BLaER1 (cell line): Measurements from ENCODE around the gene CBFA2T2.
"Not testable (repeated sequence)": the region's sequence is repeated elsewhere in the genome, so short reads cannot be mapped to it uniquely, and the experiment has no call there.

Source experiments
- H3K27ac ChIP-seq: shearing (Covaris generic); formaldehyde crosslinking; 2 replicates; pipeline ENCODE4 v1.8.1; 2022
- H3K27me3 ChIP-seq: shearing (Covaris generic); formaldehyde crosslinking; 2 replicates; pipeline ENCODE4 v1.8.1; 2022
- H3K36me3 ChIP-seq: shearing (Covaris generic); formaldehyde crosslinking; 2 replicates; pipeline ENCODE4 v1.8.1; 2022
- H3K4me1 ChIP-seq: shearing (Covaris generic); formaldehyde crosslinking; 2 replicates; pipeline ENCODE4 v1.8.1; 2022
- H3K4me2 ChIP-seq: shearing (Covaris generic); formaldehyde crosslinking; 2 replicates; pipeline ENCODE4 v1.8.1; 2022
- H3K4me3 ChIP-seq: shearing (Covaris generic); formaldehyde crosslinking; 2 replicates; pipeline ENCODE4 v1.8.1; 2022
- H3K9ac ChIP-seq: shearing (Covaris generic); formaldehyde crosslinking; 2 replicates; pipeline ENCODE4 v1.8.1; 2022
- H3K9me3 ChIP-seq: shearing (Covaris generic); formaldehyde crosslinking; 2 replicates; pipeline ENCODE4 v1.8.1; 2022
- H4K20me1 ChIP-seq: shearing (Covaris generic); formaldehyde crosslinking; 2 replicates; pipeline ENCODE4 v1.8.1; 2022
- Cebpa-rat ChIP-seq: shearing (Covaris generic); IDR thresholded peaks from 2 replicates; pipeline ENCODE4 v1.8.1; 2022

CBFA2T2 gene

DNA sequence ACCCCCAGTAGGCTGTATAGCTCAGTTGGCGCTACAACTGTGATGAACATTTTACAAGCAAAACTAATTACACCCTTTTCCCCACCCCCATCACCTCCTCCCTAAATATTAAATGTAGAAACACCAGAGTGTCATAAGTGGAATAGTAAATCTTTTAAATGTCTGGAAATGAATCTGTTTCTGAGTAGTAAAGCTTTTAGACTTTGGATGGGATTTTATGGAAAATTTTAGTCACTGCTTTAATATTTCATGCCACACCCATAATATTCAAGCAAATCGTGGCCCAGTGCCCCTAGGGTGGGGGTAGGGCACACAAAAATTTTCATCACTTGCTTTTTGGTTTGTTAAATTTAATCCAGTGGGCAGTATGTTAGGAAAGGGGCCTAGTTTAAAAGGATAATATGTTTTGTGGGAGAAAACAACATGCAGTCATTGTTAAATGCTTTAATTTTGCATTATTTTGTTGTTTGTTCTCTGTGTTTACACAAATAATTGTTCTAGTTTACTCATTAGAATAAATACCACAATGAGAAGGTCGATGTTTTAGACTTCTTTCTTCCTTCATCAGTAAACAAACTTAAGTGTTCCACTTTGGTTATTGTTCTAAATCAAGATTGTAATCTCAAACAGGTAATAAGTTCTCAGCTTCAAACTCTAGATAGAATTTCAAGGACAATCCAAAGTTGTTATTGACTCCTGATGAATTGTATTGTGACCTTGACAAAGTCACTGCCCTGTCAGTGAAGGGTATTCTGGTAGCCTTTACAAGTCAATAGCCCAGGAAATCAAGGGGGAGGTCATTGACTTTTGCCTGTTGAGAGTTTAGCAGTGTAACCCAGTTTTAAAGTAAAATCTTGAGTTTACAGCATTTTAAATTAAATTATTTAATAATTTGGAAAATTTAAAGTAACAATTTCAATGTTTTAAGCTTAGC lies 79.2 kb downstream of the CBFA2T2 start:
- Histone ChIP-seq H3K4me2 (peak overlapping the region; percentile 66), H3K4me1 (peaks cover 27% of the 10 kb centered on the region), H3K36me3 (no peaks in the 10 kb centered on the region), H3K27ac (peak overlapping the region; percentile 50), H3K9me3 (no peaks in the 10 kb centered on the region), H3K4me3 (no peak overlapping the region), H3K27me3 (no peaks in the 10 kb centered on the region), H3K9ac (no peak overlapping the region), H4K20me1 (peaks cover 40% of the 10 kb centered on the region)
- no peak for TF ChIP-seq Cebpa-rat

DNA sequence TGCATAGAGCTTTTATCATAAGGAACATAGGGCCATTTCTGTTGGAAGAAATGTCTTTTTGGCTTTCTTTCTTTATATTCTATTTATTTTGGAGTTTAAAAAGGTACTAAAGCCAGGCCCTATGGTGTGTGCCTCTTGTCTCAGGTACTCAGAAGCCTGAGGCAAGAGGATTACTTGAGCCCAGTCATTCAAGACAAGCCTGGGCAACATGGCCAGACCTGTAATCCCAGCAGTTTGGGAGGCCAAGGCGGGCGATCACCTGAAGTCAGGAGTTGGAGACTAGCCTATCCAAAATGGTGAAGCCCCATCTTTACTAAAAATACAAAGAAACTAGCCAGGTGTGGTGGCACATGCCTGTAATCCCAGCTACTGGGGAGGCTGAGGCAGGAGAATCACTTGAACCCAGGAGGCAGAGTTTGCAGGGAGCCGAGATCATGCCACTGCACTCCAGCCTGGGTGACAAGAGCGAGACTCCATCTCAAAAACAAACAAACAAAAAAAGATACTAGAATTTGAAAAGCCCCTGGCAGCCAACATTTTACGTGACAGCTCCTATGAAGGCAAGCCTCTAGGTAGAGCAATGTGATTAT lies 80.0 kb downstream of the CBFA2T2 start:
- no peak overlapping the region for H3K9ac ChIP-seq
- TF ChIP-seq Cebpa-rat: no peak
- H3K9me3 ChIP-seq: no peaks in the 10 kb centered on the region
- H3K27me3 ChIP-seq: no peaks in the 10 kb centered on the region
- H3K36me3 ChIP-seq: no peaks in the 10 kb centered on the region
- H3K4me3 ChIP-seq: no peak overlapping the region
- peaks cover 27% of the 10 kb centered on the region for H3K4me1 ChIP-seq
- H4K20me1 ChIP-seq: peaks cover 40% of the 10 kb centered on the region
- H3K4me2 ChIP-seq: no peak overlapping the region
- no peak overlapping the region for H3K27ac ChIP-seq

DNA sequence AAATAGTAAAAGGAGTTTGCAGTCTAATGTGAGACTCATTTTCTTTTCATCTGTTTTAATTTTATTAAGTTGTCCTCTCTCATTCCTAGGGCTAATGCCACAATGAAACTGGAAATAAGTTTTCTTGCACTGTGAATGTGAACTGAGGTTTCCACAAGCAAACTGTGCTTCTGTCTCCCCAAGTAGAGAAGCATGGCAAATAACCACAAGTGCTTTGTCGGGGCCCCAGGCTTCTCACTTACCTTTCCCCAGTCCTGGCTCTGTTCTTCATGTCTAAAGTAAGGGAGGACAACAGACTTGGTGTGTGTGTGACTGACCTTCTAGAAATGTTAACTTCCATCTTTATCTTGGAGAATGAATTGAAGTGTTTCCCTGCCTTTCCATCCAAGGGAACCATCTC lies 80.8 kb downstream of the CBFA2T2 start:
- H3K36me3 ChIP-seq: no peaks in the 10 kb centered on the region
- H4K20me1 ChIP-seq: peaks cover 46% of the 10 kb centered on the region
- H3K9ac ChIP-seq: no peak overlapping the region
- H3K9me3 ChIP-seq: no peaks in the 10 kb centered on the region
- H3K4me2 ChIP-seq: no peak overlapping the region
- H3K27ac ChIP-seq: no peak overlapping the region
- no peaks in the 10 kb centered on the region for H3K27me3 ChIP-seq
- peaks cover 27% of the 10 kb centered on the region for H3K4me1 ChIP-seq
- no peak for TF ChIP-seq Cebpa-rat
- no peak overlapping the region for H3K4me3 ChIP-seq

DNA sequence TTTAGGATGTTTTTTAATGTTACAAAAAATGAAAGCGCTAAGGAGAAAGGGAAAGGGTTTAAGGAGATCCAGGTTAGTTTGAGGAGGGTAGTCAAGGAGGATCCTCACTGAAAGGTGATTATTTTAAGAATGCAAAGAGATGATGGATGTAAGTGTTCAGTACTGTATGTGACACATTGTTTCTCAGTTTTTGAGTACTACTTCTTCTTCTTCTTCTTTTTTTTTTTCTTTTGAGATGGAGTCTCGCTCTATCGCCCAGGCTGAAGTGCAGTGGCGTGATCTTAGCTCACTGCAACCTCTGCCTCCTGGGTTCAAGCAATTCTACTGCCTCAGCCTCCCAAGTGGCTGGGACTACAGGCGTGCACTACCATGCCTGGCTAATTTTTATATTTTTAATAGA lies 83.4 kb downstream of the CBFA2T2 start:
- not testable (repeated sequence) for H3K27ac ChIP-seq, H3K9me3 ChIP-seq, H3K9ac ChIP-seq

DNA sequence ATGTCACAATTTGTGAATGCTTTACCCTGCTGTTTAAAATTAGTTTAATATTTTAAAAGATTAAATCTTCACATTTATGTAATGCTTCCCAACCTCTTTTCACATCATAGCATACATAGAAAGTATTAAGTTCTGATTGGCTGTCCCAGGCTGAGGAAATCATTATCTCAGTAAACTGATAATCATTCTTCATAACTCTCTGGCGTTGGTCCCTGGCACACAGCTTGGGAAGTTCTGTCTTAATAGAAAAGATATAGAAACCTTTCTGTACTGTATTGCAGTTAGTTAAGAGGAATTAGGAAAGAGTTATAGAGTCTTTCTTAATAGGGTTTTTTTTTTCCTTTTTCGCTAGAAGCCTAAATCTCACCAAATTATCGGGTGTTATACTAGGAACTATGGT lies 85.4 kb downstream of the CBFA2T2 start:
- no peaks in the 10 kb centered on the region for H3K36me3 ChIP-seq
- peaks cover 26% of the 10 kb centered on the region for H3K4me1 ChIP-seq
- no peaks in the 10 kb centered on the region for H3K27me3 ChIP-seq
- H3K9me3 ChIP-seq: no peaks in the 10 kb centered on the region
- no peak overlapping the region for H3K9ac ChIP-seq
- no peak for TF ChIP-seq Cebpa-rat
- peaks cover 42% of the 10 kb centered on the region for H4K20me1 ChIP-seq
- no peak overlapping the region for H3K27ac ChIP-seq
- no peak overlapping the region for H3K4me3 ChIP-seq
- H3K4me2 ChIP-seq: no peak overlapping the region

More for the DNA sequence above, 83.4 kb downstream of the CBFA2T2 start:
- peaks cover 49% of the 10 kb centered on the region for H4K20me1 ChIP-seq
- not testable (repeated sequence) for H3K36me3 ChIP-seq, H3K27me3 ChIP-seq, H3K4me3 ChIP-seq
- H3K4me2 ChIP-seq: peak overlapping the region; percentile 9; the same call in 1 of the 2 replicates
- H3K4me1 ChIP-seq: peaks cover 36% of the 10 kb centered on the region

DNA sequence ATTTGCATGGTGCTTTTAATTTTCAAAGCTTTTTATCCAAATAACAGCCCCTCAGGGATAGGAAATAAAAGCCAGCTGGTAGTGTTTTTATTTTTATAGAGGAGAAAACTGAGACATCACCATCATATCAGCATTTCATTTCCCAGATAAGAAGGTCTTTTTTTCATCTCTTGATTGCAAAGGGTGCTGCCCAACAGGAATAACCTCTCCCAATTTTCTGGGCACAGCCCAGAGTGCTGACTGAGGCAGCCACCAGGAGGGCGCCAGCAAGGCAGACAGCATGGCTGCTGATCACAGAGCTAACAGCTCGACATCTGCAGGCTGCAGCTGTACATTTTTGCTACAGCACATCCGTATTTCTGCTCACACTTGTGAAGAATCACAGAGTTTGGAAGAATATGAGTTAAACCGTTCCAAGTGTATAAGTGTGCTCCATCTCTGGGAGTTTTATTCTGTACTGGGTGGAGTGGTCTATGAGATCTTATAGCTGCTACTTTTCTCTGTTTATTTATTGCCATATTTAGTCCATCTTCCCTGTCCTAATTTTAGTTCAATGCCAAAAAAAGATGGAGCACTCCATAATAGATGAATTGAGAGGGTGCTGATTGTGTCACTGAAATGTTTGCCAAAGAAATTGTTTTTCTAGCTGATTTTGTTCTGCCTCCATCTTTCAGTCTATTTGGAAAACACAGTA lies 86.7 kb downstream of the CBFA2T2 start:
- H3K4me3 ChIP-seq: no peak overlapping the region
- H3K27me3 ChIP-seq: no peaks in the 10 kb centered on the region
- H3K27ac ChIP-seq: no peak overlapping the region
- no peaks in the 10 kb centered on the region for H3K36me3 ChIP-seq
- no peak for TF ChIP-seq Cebpa-rat
- peaks cover 26% of the 10 kb centered on the region for H3K4me1 ChIP-seq
- H3K9ac ChIP-seq: no peak overlapping the region
- peaks cover 29% of the 10 kb centered on the region; the same call in 1 of the 2 replicates for H4K20me1 ChIP-seq
- no peaks in the 10 kb centered on the region for H3K9me3 ChIP-seq
- H3K4me2 ChIP-seq: peak overlapping the region; percentile 20

DNA sequence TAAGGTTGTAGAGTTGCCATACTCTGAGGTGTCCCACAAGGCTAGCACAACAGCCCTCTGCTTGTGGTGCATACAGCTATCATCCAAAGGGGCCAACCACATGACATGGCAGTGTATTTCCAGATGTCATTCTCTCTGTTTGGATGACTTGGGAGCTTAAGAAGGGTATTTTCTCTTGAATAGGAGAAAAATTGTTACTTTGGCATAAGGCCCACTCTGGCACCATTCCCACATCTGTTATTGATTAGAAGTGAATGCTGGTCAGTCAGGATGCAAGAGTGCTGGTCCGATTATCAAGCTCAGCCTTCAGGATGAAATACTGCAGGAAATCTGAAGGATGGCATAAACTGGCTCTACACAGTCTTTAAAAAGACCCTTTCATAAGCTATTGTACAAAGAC lies 88.6 kb downstream of the CBFA2T2 start:
- Histone ChIP-seq H3K27ac (no peak overlapping the region), H3K9ac (no peak overlapping the region), H3K4me3 (no peak overlapping the region), H4K20me1 (peaks cover 29% of the 10 kb centered on the region; the same call in 1 of the 2 replicates), H3K36me3 (no peaks in the 10 kb centered on the region), H3K4me2 (no peak overlapping the region), H3K9me3 (no peaks in the 10 kb centered on the region), H3K4me1 (peaks cover 18% of the 10 kb centered on the region), H3K27me3 (no peaks in the 10 kb centered on the region)
- no peak for TF ChIP-seq Cebpa-rat

DNA sequence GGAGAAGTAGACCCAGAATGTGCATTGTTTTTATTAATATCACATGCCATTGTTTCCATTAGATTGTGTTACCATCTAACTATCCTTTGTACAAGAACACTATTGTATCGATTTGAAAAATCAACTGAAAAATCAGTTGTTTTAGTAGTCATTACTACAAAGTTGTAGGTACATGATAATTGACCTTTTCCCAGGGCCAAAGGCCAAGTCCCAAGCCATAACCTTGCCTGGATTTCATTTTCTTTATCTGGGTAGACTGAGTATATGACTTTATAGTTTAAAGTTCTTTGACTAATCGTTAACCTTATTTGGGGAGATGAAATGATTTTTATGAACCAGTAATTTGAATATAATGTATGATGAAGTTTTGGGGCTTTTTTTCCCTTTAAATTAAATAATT lies 93.2 kb downstream of the CBFA2T2 start:
- H4K20me1 ChIP-seq: peaks cover 41% of the 10 kb centered on the region
- H3K4me2 ChIP-seq: no peak overlapping the region
- TF ChIP-seq Cebpa-rat: no peak
- H3K9me3 ChIP-seq: no peaks in the 10 kb centered on the region
- no peak overlapping the region for H3K9ac ChIP-seq
- H3K4me3 ChIP-seq: no peak overlapping the region
- no peaks in the 10 kb centered on the region for H3K27me3 ChIP-seq
- H3K36me3 ChIP-seq: no peaks in the 10 kb centered on the region
- H3K27ac ChIP-seq: no peak overlapping the region
- no peaks in the 10 kb centered on the region for H3K4me1 ChIP-seq

DNA sequence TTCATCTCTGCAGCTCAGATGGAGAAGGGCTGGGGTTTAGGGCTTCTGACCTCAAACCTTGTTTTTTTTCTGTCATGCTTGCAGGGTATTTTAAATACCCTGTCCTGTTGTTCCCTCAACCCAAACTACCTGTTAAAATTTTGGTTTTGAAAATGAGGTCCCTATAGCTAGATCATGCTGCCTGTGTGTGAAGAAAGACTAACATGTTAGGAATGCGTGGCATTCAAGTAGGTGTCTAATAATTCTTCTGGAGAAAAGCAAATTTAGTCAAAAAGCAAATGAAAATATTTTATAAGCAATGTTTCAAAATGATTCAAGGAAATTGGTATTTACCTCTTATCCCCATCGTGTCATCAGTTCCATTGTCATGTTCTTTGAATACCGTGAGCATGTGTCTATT lies 95.1 kb downstream of the CBFA2T2 start:
- no peak overlapping the region for H3K4me2 ChIP-seq
- H4K20me1 ChIP-seq: peaks cover 54% of the 10 kb centered on the region
- H3K9me3 ChIP-seq: no peaks in the 10 kb centered on the region
- no peak for TF ChIP-seq Cebpa-rat
- H3K4me3 ChIP-seq: no peak overlapping the region
- no peaks in the 10 kb centered on the region for H3K4me1 ChIP-seq
- no peaks in the 10 kb centered on the region for H3K27me3 ChIP-seq
- no peaks in the 10 kb centered on the region for H3K36me3 ChIP-seq
- no peak overlapping the region for H3K9ac ChIP-seq
- no peak overlapping the region for H3K27ac ChIP-seq

DNA sequence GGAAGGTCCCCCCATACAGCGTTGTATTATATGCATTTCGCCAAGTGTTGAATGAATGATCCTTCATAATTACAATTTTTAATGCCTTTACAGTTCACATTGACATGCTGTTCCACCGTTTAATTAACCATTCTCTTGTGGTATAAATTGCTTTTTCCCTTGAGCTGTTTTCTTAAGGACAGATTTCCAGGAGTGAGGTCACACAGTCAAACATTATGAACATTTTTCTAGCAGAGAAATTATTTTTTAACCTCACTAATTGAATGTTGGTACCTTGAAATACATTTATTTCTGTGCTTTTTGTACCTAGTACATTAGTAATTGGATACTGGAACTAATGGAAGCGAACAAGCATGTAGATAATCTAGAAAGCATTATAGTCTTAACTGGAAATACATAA lies 95.5 kb downstream of the CBFA2T2 start:
- Histone ChIP-seq H3K4me2 (no peak overlapping the region), H3K27ac (no peak overlapping the region), H4K20me1 (peaks cover 54% of the 10 kb centered on the region), H3K27me3 (no peaks in the 10 kb centered on the region), H3K9ac (no peak overlapping the region), H3K4me3 (no peak overlapping the region), H3K9me3 (no peaks in the 10 kb centered on the region), H3K36me3 (no peaks in the 10 kb centered on the region), H3K4me1 (no peaks in the 10 kb centered on the region)
- no peak for TF ChIP-seq Cebpa-rat
